ENCODE data around the gene TMEM156. TPM values are rescaled to one million over a fixed set of nuclear protein-coding genes. Genes with fewer than 3 reads are reported as not detected.

Gene TMEM156, protein sequence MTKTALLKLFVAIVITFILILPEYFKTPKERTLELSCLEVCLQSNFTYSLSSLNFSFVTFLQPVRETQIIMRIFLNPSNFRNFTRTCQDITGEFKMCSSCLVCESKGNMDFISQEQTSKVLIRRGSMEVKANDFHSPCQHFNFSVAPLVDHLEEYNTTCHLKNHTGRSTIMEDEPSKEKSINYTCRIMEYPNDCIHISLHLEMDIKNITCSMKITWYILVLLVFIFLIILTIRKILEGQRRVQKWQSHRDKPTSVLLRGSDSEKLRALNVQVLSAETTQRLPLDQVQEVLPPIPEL
- 68.8 and 85.3 TPM in 2 replicates for total RNA-seq (2013; cell fraction: nucleolus; rRNA removed)
- total RNA-seq (2014; rRNA removed) (28.1 and 30.8 TPM in 2 replicates), total RNA-seq (2014; rRNA removed; fragmentation: Illumina TruSeq; extraction: Trizol) (43.3 and 46.2 TPM in 2 replicates), total RNA-seq (2021) (18.4 and 20.8 TPM in 2 replicates), polyA plus RNA-seq (2011; rRNA removed) (44.0 and 82.4 TPM in 2 replicates), polyA plus RNA-seq (2014; fragmentation: Illumina TruSeq; extraction: Trizol) (48.3 and 67.7 TPM in 2 replicates), polyA plus RNA-seq (2014; fragmentation: Nextera tagmentation; extraction: Ambion mirVana) (10 to 100 TPM; 35.0 to 36.2 TPM), polyA plus RNA-seq (2014; rRNA removed) (20.5 and 30.4 TPM in 2 replicates), polyA plus RNA-seq (2016; fragmentation: Nextera tagmentation; extraction: Ambion mirVana) (10 to 100 TPM; 22.4 to 27.2 TPM), polyA minus RNA-seq (2011; rRNA and poly(A)+ RNA removed) (13.0 and 25.5 TPM in 2 replicates), Bru-seq, nascent RNA (percentile 87 among the genes with signal in this experiment), BruChase-seq, experiment 1, labeled RNA remaining after a 6-hour chase (percentile 77 among the genes with signal in this experiment), BruChase-seq, experiment 2, labeled RNA remaining after a 2-hour chase (percentile 77 among the genes with signal in this experiment)
- 17.0 TPM for polyA plus RNA-seq (2011; ENCODE audit: low read depth)
- polyA plus RNA-seq (2011; cell fraction: cytosol; rRNA removed) = 16.1 and 17.1 TPM in 2 replicates
- polyA plus RNA-seq (2011; cell fraction: nucleus; rRNA removed) = 11.4 and 12.4 TPM in 2 replicates
- 35.0 and 43.1 TPM in 2 replicates for polyA plus RNA-seq (2012)
- 5.9 and 11.6 TPM in 2 replicates for polyA minus RNA-seq (2011; cell fraction: cytosol; rRNA and poly(A)+ RNA removed)
- polyA minus RNA-seq (2011; cell fraction: nucleus; rRNA and poly(A)+ RNA removed) = 10.0 and 11.0 TPM in 2 replicates
- long read RNA-seq, experiment 1, transcript TMEM156-203 (7 exons, 1,935 nt) = major isoform, 17 of 29 reads
- long read RNA-seq, experiment 1, partial matches to known transcripts = 5 of 29 reads
- long read RNA-seq, experiment 1, other reads (novel, unspliced or antisense) = 7 of 29 reads
- long read RNA-seq, experiment 2, transcript TMEM156-203 (7 exons, 1,935 nt) = major isoform, 228 of 333 reads
- long read RNA-seq, experiment 2, partial matches to known transcripts = 10 of 333 reads
- long read RNA-seq, experiment 2, other reads (novel, unspliced or antisense) = 95 of 333 reads

DNA sequence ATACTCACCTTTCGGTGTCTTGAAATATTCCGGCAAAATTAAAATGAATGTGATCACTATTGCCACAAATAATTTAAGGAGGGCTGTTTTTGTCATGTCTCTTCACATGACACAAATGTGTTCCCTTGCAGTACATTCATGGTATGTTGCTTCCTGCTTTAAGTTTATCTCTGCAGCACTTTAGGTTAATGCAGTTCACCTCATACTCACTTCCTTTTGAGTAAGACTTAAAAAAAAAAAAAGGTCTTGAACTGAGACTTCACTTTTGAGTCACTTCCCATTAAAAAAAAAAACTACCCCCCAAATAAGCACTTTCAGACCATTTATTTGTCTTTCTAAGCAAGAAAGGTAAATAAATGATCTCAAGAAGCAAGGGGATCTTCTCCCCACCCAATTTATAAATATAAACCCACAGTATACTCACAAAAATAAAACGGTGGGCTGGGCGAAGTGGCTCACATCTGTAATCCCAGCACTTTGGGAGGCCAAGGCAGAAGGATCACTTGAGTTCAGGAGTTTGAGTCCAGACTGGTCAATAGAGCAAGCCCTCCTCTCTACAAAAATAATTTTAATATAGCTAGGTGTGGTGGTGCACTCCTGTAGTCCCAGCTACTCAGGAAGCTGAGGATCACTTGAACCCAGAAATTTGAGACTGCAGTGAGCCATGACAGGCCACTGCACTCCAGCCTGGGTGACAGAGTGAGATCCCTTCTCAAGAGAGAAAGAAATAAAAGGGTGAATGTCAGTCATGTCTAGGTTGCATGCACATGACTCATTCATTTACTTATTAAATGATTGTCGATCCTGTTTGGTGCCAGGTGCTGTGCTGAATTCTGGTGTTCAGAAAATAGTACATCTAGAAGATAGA, at the start of gene TMEM156:
Gene TMEM156 (minus strand): TSS at position 192 of the 868 bp plus-strand sequence. CDS start 96 bp downstream, at position 96.
- ATAC-seq = peak; percentile 70
- POLR2A ChIA-PET = interaction anchor here (1.0 to 7.7 kb wide), 2 partner anchors 11 to 130 kb away, joined by 3 to 131 read pairs; no protein-coding TSS in a partner anchor
- no peaks in the 10 kb centered on the region for H4K20me1 ChIP-seq (ENCODE audit: control insufficient read depth, insufficient read depth)
- CTCF ChIA-PET = interaction anchor here (1.0 to 8.3 kb wide), 3 partner anchors 12 to 172 kb away, joined by 3 to 90 read pairs (median 9); no protein-coding TSS in a partner anchor
- peak; percentile 66 for FAIRE-seq
- H3K9ac ChIP-seq (ENCODE audit: control insufficient read depth, insufficient read depth, low read length) = peak within 1 kb of the TSS; percentile 68
- H3K27me3 ChIP-seq (replicated peaks in 1 of 2; ENCODE audit: control insufficient read depth in 2 of 2, insufficient read depth in 2 of 2, low read length in 1 of 2) = no peaks in the 10 kb centered on the region
- peak within 1 kb of the TSS; percentile 79 for H3K4me3 ChIP-seq
- intact Hi-C loops (cut with micrococcal nuclease; ENCODE audit: unreplicated experiment) (loop anchor here (2.0 to 5.0 kb wide), 4 partner anchors 95 to 270 kb away; partner anchors contain the start of gene TLR1), in situ Hi-C loops (cut with MboI) (loop anchor here (10.0 to 25.0 kb wide), 2 partner anchors 270 to 592 kb away; no protein-coding TSS in a partner anchor)
- H3K27ac ChIP-seq (ENCODE audit: control insufficient read depth, insufficient read depth) = peak within 1 kb of the TSS; percentile 88
- SMC1A ChIA-PET (ENCODE audit: uncharacterized antibody, unreplicated experiment) = interaction anchor here (0.6 to 8.6 kb wide), 5 partner anchors 11 to 250 kb away, joined by 3 to 163 read pairs (median 3); partner anchors contain the start of gene TLR10
- H3K4me2 ChIP-seq (ENCODE audit: control insufficient read depth, insufficient read depth) = peak within 1 kb of the TSS; percentile 91
- DNase-seq (ENCODE audit: low read depth, low spot score) = peak; percentile 82
- 0% methylated on average over 5 of the region's 5 CpGs for WGBS (ENCODE audit: insufficient coverage, insufficient replicate concordance, low lambda C conversion rate, missing lambda C conversion rate)
- H3K9me3 ChIP-seq (replicated peaks; ENCODE audit: control insufficient read depth, insufficient read depth, low read length) = no peaks in the 10 kb centered on the region
- no peaks in the 10 kb centered on the region for H3K36me3 ChIP-seq (ENCODE audit: control insufficient read depth in 2 of 2, insufficient read depth in 2 of 2, low read length in 1 of 2)
- H2AFZ ChIP-seq (ENCODE audit: control insufficient read depth, low read depth, low read length) = peak within 1 kb of the TSS; percentile 39
- RAD21 ChIA-PET (ENCODE audit: unreplicated experiment) = interaction anchor here (1.1 to 7.6 kb wide), 3 partner anchors 13 to 229 kb away, joined by 3 to 164 read pairs (median 32); no protein-coding TSS in a partner anchor
- BruUV-seq (replicated peaks) = no TSS peak
- peaks cover 28% of the 10 kb centered on the region for H3K4me1 ChIP-seq (ENCODE audit: control insufficient read depth, insufficient read depth, low read length)
- H3K79me2 ChIP-seq (ENCODE audit: control insufficient read depth, insufficient read depth, low read length) = peaks cover 41% of the 10 kb centered on the region
- TF ChIP-seq CREB1 (IDR thresholded peaks at IDR 0.05; ENCODE audit: low read depth) = peak; percentile 72
- peak; percentile 41; the same call in 1 of the 2 replicates for TF ChIP-seq MXI1 (IDR thresholded peaks at IDR 0.05; ENCODE audit: low read depth, low read length)
- TF ChIP-seq, protein P1, sequence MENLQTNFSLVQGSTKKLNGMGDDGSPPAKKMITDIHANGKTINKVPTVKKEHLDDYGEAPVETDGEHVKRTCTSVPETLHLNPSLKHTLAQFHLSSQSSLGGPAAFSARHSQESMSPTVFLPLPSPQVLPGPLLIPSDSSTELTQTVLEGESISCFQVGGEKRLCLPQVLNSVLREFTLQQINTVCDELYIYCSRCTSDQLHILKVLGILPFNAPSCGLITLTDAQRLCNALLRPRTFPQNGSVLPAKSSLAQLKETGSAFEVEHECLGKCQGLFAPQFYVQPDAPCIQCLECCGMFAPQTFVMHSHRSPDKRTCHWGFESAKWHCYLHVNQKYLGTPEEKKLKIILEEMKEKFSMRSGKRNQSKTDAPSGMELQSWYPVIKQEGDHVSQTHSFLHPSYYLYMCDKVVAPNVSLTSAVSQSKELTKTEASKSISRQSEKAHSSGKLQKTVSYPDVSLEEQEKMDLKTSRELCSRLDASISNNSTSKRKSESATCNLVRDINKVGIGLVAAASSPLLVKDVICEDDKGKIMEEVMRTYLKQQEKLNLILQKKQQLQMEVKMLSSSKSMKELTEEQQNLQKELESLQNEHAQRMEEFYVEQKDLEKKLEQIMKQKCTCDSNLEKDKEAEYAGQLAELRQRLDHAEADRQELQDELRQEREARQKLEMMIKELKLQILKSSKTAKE (IDR thresholded peaks at IDR 0.05; ENCODE audit: low read depth, poor library complexity, severe bottlenecking) = peak; percentile 84
- peak; percentile 73 for TF ChIP-seq RUNX3 (IDR thresholded peaks at IDR 0.05; ENCODE audit: low read length)
- 0 out of 2 replicates have a peak, but pooled peaks have one; percentile 34 for TF ChIP-seq TCF3 (IDR thresholded peaks at IDR 0.05; ENCODE audit: borderline replicate concordance, insufficient read depth, low read depth, low read length)
- TF ChIP-seq SRF (IDR thresholded peaks at IDR 0.05; ENCODE audit: low read depth in 2 of 2, low read length in 2 of 2) = 0 out of 4 replicates have a peak, but pooled peaks of 1 of the 2 experiments have one; percentile 12
- no peak for TF ChIP-seq LARP7 (IDR thresholded peaks at IDR 0.05)
- peak; percentile 87 to 99; a peak in 3 of 4 replicates for TF ChIP-seq ETV6 (conservative IDR thresholded peaks at IDR 0.05 in 1 of 2, IDR thresholded peaks at IDR 0.05 in 1 of 2; ENCODE audit: borderline replicate concordance in 1 of 2, low read depth in 1 of 2)
- TF ChIP-seq, protein P2, sequence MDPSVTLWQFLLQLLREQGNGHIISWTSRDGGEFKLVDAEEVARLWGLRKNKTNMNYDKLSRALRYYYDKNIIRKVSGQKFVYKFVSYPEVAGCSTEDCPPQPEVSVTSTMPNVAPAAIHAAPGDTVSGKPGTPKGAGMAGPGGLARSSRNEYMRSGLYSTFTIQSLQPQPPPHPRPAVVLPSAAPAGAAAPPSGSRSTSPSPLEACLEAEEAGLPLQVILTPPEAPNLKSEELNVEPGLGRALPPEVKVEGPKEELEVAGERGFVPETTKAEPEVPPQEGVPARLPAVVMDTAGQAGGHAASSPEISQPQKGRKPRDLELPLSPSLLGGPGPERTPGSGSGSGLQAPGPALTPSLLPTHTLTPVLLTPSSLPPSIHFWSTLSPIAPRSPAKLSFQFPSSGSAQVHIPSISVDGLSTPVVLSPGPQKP (IDR thresholded peaks at IDR 0.05; ENCODE audit: low read depth, low read length) = peak; percentile 60
- TF ChIP-seq RBBP5 (conservative IDR thresholded peaks at IDR 0.05) = no peak
- peak; percentile 61 for TF ChIP-seq DPF2 (IDR thresholded peaks at IDR 0.05)
- no peak for TF ChIP-seq HDAC2 (IDR thresholded peaks at IDR 0.05)
- TF ChIP-seq ZNF217 (IDR thresholded peaks at IDR 0.05) = peak; percentile 62; the same call in 1 of the 2 replicates

Data from GM12878 (cell line).